Posterior cingulate gyrus (tissue), 11 donors: ENCODE measurements around the gene CAPN2.

Experiments
- DNase-seq, 10 donors: peaks; one replicate each; pipeline versions ENCODE4 v3.0.0 to v3.0.0-alpha.2; 2020 to 2021; ENCODE audit warnings: mixed read lengths in 3 of 10
- intact Hi-C: fragments of 100-400 bp; cut with DNase I; formaldehyde crosslinking; loops from one replicate; pipeline ENCODE4 v1.15.1; 2023

The CAPN2 gene

GRCh38 chr1:223754681-223755431, 42.5 kb downstream of the CAPN2 start:
- DNase-seq, result peak in 3 of 10 donors; percentile 49 to 79 (median 52)
- intact Hi-C loops, result loop anchor here (10.0 kb wide), 1 partner anchor 90 kb away; the partner anchor contains the start of gene TP53BP2

GRCh38 chr1:223755432-223755792, 43.1 kb downstream of the CAPN2 start:
- peak in 3 of 10 donors; percentile 41 to 67 (median 58) for DNase-seq
- intact Hi-C loops, result loop anchor here (10.0 kb wide), 1 partner anchor 89 kb away; the partner anchor contains the start of gene TP53BP2

GRCh38 chr1:223755992-223756775, 43.8 kb downstream of the CAPN2 start:
- intact Hi-C loops, result loop anchor here (2.0 to 10.0 kb wide), 2 partner anchors 47 to 89 kb away; partner anchors contain the start of gene TP53BP2
- DNase-seq, result peak; percentile 48 to 97 (median 74)

- intact Hi-C loops, result loop anchor here (2.0 to 10.0 kb wide), 2 partner anchors 46 to 88 kb away; partner anchors contain the start of gene TP53BP2
Measured at GRCh38 chr1:223756806-223757700, 44.7 kb downstream of the CAPN2 start.

GRCh38 chr1:223758734-223759133, 46.4 kb downstream of the CAPN2 start:
- intact Hi-C loops, result loop anchor here (10.0 kb wide), 1 partner anchor 86 kb away; the partner anchor contains the start of gene TP53BP2
- DNase-seq, result peak in 2 of 10 donors; percentile 17 to 21

More at GRCh38 chr1:223756806-223757700, 44.7 kb downstream of the CAPN2 start:
- peak in 2 of 10 donors; percentile 55 to 77 for DNase-seq

DNA sequence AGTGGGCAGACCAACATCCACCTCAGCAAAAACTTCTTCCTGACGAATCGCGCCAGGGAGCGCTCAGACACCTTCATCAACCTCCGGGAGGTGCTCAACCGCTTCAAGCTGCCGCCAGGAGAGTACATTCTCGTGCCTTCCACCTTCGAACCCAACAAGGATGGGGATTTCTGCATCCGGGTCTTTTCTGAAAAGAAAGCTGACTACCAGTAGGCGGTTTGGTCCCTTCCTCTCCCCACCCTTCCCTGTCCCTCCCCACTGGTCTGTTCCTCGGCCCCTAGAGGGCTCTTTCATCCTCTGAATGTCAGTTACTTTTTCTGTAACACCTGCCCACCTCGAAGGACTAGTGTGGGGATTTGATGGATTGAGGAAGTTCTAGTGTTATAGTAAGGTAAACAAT, 46.9 kb downstream of the CAPN2 start:
- intact Hi-C loops, result loop anchor here (10.0 kb wide), 1 partner anchor 86 kb away; the partner anchor contains the start of gene TP53BP2
- peak in 2 of 10 donors; percentile 18 to 49 for DNase-seq

GRCh38 chr1:223760833-223761232, 48.5 kb downstream of the CAPN2 start:
- intact Hi-C loops, result no loop called here
- peak in 2 of 10 donors; percentile 2 to 43 for DNase-seq

DNA sequence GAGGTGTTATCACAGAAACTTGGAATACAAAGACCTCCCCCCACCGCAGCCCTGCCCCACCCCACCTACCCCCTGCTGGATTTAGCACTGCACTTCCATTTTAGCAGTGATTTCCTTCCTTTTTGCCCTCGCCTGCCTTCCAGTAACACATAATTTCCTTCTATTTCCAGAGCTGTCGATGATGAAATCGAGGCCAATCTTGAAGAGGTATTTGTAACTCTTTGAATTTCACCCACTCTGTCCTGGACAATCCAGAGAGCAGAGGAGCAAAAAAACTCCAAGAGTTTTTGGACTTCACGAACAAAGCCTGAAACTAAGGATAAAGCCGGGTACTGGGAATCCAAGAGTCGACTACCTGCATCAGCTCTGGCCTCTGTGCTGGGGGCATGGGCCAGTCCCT, 49.1 kb downstream of the CAPN2 start:
- intact Hi-C loops, result no loop called here
- peak in 1 of 10 donors; percentile 27 for DNase-seq

DNA sequence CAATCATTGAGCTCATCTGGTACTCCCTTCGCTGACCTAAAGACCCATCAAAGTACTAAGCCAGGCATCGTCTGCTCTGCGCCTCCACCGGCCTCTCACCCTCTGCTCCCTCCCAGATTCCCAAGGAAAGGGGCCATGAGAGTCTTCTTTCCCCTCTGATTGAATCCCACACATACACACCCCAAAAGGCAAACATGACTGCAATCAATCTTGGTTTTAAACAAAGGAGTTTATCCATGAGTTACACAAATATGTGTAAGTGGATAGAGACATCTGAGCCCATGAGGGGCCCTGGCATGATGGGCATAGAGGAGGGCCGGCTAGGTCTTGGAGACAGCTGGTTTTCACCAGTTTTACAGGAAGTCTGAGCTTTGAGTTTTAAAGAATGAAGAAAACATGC, 50.9 kb downstream of the CAPN2 start:
- intact Hi-C loops, result no loop called here
- DNase-seq, result peak in 1 of 10 donors; percentile 39

DNA sequence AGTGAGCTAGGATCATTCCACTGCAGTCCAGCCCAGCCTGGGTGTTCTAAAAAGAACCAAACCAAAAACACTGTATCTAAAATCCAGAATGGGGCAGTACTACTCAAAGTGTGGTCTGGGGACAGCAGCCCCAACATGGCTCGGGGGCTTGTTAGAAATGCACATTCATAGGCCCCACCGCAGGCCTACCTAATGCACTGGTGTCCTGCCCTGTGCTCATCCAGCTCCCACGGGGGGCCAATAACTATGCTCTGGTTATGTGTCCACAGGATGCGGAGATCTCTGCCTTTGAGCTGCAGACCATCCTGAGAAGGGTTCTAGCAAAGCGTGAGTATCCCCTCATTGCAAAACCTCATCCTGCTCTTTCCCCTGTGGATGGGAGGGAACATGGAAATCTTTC, 51.5 kb downstream of the CAPN2 start:
- peak in 1 of 10 donors; percentile 47 for DNase-seq
- intact Hi-C loops, result no loop called here

GRCh38 chr1:223765036-223765718, 52.8 kb downstream of the CAPN2 start:
- peak in 9 of 10 donors; percentile 33 to 90 (median 67) for DNase-seq
- intact Hi-C loops, result no loop called here

DNA sequence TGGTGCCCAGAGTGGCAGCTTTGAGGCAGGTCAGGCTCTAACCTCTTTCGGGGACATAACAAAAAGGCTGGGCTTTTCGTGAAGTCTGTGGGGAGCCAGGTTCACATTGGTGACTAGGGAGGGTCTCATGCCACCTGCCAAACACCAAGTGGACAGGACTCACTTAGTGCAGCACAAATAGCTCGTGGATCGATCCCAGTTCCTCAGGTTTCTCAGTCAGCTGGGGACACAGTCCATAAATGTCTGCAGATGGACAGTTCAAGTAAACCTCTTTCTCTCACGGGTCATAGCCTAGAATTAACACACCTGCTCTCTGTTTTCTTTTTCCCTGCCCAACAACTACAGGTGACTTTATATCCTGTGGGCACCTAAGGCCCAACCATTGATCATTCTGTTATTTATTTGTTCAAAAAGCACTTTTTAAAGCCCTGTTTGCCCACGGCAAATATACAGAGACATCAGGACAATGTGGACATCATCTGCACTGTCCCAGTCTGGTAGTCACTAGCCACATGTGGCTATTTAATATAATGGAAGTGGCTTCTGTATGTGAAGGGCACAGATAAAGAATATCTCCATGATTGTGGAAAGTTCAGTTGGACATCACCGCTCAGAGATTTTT, 53.5 kb downstream of the CAPN2 start:
- DNase-seq, result peak in 1 of 10 donors; percentile 56

DNA sequence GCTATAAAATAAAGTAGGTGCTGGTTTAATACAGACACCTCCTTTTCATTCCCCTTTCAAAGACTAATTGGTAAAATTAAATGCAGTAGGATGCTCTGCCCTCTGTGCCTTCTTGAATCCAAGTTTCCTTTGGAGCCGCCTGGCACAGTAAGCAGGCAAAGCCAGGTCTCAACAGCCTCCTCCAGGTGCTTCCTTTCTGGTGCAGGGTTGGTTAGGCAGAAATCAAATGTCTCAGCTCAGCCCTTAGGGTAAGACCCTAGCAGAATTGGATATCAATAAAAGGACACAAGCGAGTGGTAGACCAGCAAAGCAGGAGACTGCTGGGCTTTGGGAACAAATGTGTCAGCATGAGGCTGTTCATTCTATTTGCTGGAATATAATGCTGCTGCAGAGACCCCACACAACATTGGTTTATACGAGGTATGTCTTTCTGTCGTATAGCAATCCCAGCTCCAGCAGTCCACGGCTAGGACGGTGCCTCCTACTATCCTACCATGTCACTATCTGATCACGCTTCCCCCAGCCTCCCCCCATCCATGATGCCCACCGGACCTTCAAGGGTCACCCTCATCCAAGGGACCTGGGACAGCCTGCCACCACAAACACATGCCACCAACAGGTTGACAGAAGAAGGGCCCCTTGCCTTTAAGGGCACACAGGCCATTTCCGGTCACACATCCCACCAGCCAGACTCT, 58.4 kb downstream of the CAPN2 start:
- DNase-seq, result peak in 2 of 10 donors; percentile 2 to 13
- intact Hi-C loops, result no loop called here

More for the DNA sequence above, 53.5 kb downstream of the CAPN2 start:
- intact Hi-C loops, result no loop called here

GRCh38 chr1:223771469-223771813, 59.1 kb downstream of the CAPN2 start:
- intact Hi-C loops, result no loop called here
- DNase-seq, result peak in 1 of 10 donors; percentile 3

DNA sequence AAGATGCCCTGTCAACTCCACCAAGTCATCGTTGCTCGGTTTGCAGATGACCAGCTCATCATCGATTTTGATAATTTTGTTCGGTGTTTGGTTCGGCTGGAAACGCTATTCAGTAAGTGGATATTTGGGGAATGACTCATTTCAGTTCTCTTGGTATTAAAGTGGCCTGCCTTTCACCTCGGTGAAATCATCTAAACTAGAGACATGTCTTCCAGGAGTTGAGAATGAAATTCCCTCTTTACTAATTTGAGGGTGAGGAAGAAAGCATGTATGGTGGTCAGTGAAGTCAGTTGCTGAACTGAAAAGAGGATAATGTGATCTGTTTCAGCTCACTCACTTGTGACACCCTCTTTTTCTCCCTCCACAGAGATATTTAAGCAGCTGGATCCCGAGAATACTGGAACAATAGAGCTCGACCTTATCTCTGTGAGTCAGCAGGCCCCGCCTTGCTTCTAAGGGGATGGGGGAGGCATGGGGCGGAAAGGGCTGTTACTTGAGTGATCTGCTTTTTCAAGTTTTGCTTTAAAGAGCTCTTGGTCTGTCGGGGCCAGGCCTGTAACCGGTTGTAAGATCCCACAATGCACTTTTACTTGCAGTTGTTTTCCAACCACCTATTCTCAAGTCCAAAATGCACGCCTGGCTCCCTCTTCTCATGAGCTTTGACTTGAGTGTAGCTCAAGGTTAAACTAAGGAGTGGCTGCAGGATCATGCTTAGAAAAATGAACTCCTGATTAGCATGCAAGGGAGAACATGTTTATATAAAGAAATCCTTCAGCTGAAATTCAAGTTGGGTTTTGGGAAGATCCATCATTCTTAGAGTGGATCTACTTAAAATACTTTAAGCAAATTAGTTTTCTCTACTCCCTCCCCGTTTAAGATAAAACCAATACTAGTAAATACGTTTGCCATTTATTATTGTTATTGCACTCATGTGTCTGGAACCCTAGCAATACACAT, 59.8 kb downstream of the CAPN2 start:
- intact Hi-C loops, result no loop called here
- peak in 1 of 10 donors; percentile 25 for DNase-seq

DNA sequence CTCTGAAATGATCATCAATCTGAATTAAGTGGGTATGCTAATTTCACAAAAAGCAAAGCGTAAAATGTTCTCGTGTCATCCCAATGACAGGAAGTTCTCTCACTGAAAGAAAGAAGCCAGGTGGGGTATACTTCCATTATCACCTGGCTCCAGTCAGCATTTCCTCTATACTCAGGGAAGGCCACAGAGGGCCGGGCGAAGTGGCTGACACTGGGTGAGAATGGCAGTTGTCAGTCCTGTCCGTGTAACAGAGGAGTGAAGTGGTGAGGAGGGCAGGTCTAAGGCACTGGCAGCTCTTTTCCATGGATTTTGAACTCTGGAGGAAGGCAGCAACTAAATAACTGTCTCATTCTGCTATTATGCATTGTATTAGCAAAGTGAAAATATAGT, 60.4 kb downstream of the CAPN2 start:
- intact Hi-C loops, result no loop called here
- DNase-seq, result peak in 2 of 10 donors; percentile 15 to 24

DNA sequence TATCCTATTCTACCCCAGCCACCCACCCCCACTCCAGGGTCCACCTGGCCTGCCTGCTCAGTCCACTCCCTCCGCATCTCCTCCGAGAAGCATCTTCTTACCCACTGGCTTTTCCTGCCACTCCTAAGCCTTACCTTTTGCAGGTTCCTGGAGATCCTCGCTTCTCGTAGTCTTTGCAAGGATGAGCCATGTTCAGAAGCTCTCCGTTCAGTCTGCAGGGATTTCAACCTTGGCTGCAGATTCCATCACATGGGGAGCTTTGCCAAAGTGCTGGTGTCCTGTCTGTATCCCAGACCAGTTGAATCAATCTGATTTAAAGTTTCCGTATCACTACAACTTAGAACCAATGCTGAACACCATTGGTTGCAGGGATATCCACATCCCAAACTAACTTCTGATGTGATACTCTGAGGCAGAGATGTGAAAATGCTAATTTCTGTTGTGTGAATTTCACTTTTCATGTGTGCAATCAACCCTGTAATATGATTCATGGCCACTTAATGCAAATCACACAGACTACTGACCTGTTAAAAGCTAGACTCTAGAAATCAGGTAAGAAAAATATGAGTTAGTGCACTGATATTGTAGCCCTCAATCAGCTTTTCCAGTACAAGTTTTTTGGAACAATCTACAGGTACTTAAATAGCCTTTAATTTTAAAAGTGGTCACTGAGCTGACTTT, 61.9 kb downstream of the CAPN2 start:
- DNase-seq, result peak in 1 of 10 donors; percentile 12
- intact Hi-C loops, result no loop called here
